IPS DF 19.7 (cell line): ENCODE data around the gene CENPP.

Experiments
- DNase-seq: peaks from one replicate; pipeline ENCODE4 v3.0.0-alpha.2; 2013; ENCODE audit warnings: low read depth, low spot score

Gene CENPP

DNA sequence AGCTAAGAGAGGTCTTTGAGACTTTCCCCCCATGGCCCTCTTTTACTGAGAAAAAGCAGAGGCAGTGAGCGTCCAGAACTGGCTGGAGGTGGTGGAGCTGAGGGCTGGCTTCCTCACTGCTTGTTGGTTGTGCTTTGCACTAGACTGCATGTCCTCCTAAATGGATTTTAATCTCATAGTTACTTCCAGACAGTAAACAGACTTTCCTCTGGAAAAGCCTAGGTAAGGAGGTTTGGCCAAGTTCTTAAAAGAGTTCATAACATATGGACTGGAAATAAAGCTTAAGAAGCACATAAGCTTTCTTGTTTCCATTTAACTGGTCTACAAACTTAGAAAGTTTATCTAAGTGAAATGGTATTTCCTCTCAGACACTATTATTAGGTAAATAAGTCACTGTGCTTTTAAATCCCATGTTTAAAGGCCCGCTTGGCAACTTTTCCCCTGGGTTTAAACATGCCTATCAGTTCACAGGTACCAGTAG is 154.6 kb downstream of the CENPP start:
- no peak for DNase-seq

DNA sequence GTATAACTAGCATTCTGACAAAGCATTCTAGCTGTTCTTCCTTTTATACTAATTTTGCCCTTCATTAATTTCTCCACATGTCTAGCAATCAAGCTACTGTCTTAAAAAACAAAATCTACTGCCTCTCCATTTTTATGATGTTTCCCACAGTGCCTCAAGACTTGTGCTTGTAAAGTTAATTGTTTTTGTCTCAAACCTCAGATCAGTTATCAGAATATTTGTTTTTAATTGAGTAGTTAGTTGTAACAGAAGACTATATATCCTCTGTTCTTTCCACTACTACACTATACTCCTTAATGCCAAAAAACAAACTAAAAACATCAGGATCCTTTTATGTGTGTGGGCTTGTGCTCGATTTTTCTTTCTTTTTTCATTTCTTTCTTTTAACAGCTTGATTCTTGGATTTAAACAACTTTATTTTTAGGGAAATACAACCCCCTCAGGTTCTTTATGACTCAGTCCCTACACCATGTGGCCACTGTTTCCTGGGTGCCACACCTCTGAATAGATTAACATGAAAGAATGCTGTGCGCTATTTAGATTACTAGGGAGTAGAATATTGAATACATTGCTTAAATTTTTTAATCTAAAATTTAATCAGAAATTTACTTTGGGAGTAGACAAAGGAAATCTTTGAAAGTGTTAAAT is 155.4 kb downstream of the CENPP start:
- no peak for DNase-seq

DNA sequence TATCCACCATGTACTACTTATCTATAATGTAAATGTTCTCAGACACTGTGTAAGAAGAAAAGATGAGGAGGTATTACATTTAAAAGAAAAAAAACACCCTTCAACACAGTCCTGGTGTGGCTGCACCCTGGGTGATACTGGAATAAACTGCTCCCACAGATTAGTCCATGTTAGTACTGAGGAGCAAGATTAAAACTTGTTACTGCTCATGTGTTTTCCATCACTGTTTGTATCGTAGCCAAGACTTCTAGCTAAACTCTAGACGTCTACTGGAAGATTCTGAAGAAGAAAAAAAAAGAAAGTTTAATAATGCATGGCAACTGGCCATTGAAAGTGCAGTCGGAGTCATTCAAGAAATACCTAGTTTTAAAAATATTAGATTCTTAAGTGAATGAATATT is 156.6 kb downstream of the CENPP start, which contains the start of gene ASPN:
ASPN (minus strand) TSS at position 178 of the 400 bp plus-strand sequence.
- DNase-seq, result no peak

DNA sequence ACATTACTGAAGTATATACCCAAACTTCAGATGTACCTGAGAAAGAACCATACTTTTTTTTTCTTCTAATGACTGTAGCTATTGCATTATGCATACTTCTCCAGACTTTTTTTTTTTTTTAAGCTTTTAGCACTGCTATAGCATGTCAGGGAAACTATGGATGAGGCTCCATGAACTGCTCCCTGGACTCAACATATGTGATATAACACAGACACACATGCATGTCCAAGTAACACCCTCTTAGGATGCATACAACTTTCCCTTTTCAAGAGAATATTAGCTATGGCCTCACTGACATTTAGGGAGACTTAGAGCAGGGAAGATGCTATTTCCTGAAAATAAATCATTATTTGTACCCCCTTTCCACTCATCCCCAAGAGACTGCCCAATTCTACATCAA is 157.1 kb downstream of the CENPP start:
- DNase-seq, result no peak

DNA sequence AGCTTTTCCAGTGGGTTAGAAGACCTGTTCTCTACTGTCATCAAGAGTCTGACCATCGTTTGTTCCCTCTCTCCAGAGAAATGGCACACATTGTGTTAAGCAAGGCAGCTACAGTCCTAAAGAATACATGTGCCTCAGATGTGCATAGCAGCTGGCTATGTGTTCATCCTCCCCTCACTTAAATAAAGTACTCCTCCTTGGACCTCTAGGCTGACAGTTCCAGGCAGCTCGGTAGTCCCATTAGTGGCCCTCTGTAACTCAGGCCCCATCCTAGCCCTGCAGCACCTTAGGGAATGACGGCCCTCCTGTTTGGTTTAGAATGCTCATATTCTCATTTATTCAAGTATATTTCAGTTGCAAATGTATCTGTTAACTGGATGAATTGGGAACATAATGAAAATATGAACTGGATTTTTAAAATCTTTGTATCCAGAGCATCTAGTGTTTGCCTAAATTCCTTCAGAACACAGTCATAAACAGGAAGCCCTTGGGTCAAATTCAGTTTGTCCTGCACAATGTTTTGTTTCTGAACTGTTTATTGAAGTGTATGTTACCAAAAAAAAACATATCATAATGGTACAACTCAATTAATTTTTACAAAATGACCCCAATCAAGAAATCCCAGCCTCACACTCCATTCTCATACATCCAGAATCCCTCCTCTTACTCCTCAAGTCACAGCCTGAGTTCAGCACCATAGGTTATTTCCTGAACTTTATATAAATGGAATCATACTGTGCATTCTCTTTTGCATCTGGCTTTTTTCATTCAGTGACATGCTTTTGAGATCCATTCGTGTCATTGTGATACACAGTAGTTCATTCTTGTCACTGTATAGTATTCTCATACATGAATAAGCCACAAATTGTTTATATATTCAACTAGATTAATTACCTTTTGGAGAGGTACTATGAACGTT is 158.1 kb downstream of the CENPP start:
- no peak for DNase-seq

DNA sequence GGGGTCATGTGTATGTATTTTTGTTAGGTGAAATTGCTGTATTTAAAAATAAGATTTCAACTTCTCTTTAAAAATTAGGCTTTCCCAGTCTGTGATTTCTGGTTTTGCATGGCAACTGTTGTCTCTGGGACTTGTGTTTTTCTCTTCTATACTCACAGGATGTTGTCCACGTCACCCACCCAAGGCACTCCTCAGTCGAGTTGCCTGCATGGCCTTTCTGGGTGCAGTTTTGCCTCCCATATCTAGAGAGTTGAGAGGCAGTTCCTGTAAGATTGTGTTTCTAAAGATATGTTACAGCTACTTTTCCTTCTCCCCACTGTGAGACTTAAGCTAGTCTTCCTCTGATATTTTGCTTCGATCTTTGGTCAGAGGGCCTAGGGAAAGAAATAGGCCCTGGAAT is 158.8 kb downstream of the CENPP start:
- DNase-seq, result no peak

DNA sequence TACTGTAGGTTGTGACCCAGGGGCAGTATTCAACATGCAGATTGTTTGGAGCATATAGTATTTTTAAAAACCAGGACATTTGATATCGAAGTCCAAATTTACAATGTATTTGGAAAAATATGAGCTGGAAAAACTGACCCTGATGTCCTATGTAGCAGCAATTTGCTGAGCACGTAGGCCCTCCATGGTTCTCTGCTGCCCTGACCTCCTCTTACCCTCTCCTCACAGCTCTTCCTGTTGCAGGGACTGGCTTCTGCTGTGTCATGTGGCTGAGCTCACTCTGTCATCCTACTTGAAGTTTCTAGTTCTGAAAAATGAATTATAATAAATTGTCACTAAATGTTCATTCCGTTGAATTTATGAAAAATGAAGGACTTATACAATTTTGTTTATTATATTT is 160.6 kb downstream of the CENPP start:
- no peak for DNase-seq

DNA sequence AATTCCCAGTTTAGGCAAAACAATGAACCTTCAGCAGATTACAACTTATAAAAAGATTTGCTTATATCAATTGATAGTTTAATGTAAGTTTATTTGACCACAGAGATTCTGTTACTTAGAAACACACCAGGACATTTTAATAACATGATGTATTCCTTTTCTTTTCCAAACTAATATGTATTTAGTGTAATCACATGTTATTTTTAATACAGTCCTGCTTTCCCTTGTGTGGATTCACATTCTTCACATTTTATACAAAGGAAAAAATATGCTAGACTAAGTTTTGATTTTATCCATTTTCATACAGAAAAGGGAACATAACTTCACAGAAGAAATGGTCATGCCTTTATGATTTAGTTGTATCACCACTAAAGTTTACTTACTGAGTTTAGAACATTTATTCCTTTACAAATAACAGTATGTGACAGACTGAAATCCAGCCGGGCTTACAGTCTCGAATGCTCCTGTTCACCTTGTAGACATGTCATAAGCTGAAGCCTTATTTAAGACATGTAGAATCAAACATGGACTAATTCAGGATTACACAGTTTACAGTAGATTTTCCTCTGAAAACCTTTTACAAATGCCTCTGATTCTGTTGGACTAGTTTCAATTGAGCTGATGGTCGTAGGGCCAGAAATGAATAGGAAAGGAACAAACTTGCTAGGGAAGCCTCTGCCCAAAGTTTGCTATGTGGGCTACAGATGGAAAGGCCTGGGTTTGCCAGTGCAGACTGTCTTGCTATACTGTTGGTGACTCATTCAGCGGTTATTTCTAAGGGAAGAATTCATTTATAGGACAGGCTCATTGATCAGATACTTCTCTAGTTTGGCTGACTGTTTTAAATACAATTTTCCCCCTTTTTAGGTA is 163.2 kb downstream of the CENPP start:
- no peak for DNase-seq

DNA sequence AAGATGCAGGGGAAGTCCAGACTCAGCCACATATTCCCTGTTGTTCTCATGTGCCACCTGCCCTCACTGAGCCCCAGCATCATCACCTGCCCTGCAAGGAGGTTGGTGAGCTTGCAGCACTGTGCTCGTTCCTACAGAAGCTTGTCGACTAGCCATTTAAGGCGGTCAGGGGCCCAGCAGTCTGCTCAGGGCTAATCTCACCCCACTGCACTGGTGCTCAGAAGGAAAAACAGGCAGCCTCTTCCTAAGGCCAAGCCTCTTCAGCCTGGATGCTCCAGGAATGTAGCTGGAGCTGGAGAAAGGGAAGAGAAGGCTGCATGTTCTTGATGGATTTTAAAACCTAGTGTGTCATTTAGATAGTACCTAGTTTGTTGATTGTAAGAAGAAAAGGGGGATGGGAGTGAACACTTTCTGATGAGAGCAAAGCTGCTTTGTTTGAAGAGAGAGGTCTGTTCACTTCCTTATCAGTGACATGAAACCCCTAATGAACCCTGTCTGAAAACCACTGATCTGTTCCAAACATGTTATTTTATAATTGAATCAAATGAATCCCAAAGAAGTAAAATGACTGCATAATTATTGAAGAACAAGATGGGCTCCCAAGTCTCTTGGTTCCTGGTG is 167.1 kb downstream of the CENPP start:
- DNase-seq, result no peak

DNA sequence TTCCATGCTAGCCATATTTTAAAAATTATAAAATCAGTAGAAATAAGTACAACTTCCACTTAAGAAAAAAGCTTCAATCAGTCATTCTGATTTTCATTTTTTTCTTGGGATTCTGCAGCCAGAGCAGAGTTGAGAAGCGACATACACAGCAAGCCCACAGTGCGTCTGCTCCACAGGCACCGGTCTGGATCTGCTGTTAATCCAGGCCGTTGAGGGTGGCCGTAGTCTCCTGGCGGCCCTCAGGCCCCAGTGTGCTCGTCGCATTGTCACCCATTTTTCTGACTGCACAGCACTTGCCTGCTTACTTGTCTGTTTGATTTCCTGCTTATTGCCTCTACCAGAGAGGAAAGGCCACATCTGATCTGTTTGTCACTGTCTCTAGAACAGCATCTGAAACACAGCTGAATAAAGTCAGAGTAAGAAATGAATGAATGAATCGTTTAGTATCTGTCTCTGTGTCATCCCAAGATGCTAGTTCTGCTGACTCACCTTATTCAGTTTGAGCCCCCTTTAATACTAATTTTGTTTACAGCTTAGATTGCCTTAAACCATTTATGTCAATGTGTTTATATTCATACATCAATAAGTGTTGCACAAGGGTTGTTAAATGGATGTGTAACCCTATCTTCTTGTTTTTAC is 168.1 kb downstream of the CENPP start:
- DNase-seq, result no peak

DNA sequence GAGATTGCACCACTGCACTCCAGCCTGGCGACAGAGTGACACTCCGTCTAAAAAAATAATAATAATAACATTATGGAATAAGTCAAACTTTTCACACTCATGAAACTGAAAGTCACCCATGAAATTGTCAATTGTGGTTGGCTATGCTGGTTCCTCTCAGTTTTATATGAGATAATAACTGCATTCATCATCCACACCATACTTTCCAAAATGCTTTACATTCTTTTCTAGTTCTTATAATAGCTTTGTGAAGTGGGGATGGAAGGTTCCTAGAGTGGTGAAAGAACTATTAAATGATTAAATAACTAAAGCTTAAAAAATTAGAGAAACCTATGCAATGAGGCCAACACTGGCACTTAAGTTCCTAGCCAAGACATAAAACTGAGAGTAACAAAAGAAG is 169.1 kb downstream of the CENPP start:
- no peak for DNase-seq

DNA sequence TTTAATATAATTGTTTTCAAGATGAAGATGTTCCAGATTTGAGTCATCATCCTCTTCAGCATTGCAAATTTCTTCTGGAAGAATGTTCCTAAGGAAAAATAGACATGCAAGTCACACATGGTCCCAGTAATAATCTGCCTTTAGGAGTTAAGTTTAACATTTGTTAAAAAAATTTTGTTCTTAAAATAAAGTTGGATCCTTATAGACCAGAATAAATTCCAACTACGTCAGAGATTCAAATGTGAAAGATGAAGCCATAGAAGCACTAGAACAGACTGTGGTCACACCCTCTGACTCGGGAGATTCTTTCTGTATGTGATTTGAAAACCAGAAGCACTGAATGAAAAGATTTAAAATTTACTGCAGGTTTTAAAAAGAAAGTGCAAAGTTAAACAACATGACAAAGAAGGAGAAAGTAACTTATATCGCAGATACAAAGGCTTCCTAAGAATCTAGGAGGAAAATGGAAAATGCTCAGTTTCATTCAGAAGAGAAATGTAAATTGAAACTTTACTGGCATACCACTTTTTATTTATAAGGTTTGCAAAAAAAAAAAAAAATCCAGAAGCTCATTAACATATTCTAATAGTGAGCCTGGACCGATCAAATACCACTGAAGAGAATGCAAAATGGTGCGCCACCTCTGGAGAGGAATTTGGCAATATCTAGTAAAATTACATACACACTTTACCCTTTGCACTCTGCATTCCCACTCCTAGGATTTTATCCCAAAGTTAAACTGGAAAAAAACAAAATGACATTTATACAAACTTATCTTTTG is 170.8 kb downstream of the CENPP start:
- DNase-seq, result no peak

DNA sequence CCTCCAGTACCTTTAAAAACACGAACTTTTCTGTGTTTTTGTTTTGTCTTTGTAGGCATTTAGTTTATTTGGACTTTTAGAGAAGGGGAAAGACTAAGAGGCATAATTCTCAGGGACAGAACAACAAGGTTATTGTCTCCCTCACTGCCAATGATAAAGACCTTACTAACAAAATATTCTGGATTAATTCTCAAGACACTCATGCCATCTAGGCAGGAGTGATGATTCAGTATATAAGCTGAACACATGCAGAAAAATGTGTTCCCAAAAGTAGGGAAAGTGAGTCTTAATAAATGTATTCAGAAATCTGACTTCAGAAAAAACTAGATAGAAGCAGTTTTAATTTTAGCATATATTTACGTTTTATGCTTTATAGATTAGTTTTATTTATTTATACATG is 173.9 kb downstream of the CENPP start:
- DNase-seq, result no peak

DNA sequence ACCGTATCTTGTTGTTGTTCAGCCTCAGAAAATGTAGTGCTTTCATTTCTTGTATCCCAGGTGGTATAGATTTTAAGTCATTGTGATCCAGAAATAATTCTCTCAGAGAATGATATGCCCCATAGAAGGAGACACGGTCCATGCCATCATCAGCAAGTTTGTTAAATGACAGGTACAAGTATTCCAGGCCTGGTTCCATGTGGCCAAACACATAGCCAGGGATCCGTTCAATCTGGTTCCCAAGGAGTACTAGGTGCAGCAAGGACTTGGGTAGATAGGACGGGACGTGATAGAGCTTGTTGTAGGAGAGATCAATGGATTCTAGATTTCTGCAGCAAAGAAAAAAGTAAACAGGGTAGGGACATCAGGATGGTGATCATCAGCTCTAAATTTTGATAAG is 175.0 kb downstream of the CENPP start:
- DNase-seq, result no peak

DNA sequence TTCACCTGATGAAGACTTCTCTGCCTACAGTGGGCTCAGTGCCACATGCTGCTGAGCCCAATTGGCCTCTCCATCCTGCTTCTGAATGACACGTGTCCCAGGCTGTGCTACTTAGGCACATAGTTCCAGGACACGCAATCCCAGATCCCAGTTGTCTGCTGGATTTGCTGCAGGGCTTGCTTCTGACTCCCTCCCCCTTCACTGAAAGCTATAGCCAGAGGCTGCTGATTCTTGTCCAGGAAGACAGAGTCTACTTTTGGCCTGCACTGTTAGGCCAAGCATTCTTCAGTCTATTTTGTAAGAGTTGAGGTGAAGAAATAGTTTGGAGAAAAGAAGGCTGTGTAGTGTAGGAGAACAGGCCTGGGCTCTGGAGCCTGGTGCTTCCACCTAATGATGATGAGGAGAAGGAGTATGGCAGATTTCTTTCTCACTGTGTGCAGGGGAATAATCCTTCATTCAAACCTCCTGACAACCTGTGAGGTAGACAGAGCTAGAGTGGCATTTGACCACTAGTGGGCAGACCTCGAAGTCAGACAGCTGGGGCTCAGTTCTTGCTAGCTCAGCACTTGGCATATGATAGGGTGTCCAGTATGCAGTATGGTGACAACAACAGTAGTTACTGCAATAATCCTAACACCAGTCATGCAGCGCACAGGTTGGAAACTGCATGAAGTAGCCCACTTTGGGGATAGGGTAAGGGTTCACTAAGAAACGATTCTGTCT is 176.1 kb downstream of the CENPP start:
- DNase-seq, result no peak

DNA sequence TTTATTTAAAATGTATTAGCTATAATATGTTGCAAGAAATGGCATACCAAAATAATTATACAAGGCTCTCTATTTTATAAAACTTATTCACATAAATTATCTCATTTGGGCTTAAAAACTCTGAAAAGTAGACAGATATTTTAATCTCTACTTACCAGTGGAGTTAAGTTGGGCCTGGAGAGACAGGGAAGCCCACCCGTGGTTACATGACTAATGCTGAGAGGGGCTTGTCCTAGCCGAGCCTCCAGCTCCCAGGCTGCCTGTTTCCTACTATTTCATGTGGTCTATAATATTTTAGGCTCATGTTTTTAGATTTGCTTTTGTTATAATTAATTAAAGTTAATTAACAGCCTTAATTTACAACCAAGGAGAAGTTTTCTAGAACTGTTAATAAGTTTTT is 177.4 kb downstream of the CENPP start:
- DNase-seq, result no peak

DNA sequence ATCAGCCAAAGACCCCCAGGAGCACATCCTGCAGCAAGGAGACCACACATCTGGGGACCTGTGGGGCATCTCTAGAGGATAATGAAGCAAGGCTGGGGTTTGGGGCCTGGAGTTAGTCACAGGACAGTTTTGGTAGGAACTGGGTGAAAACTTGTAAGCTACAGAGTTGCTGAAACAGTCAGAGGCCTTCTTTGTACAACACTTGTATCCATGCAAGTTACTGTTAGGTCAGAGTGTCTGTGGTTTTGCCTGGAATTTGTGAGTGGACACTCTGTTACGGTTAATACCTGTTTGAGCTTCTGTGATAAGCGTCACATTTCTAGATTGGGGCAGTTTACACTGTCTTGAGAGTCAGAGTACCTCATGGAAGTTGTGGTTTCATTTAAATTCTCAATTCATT is 179.1 kb downstream of the CENPP start:
- no peak for DNase-seq

DNA sequence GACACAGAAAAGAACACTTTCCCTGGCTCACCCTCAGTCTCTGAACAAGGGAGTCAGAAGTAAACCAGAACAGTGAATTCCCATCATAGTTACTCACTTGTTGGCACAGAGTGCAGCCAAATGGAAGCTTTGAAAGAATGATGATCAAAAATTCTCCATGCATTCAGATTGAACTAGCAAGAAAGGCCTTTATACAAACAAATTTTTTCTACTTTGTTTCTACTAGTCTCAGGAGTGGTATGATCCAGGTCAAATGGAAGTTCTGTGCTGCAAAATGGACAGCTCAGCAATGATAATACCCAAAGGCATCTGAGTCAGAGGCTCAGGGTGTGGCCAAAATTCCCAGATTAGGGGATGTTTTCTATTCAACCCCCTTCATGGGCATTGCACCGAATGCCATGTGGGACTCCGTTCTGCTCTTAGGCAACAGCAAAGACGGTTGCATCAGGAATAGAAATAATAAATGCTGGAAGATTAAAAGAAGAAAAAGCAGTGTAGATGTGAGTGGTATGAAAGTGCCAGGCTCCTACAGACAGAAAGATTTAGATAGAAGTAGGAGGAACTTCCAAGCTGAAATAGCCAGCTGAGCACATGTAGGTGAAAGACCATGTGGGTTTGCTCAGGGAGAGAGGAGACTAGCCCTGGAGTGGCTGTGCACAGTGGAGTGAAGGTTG is 180.6 kb downstream of the CENPP start:
- DNase-seq, result no peak

DNA sequence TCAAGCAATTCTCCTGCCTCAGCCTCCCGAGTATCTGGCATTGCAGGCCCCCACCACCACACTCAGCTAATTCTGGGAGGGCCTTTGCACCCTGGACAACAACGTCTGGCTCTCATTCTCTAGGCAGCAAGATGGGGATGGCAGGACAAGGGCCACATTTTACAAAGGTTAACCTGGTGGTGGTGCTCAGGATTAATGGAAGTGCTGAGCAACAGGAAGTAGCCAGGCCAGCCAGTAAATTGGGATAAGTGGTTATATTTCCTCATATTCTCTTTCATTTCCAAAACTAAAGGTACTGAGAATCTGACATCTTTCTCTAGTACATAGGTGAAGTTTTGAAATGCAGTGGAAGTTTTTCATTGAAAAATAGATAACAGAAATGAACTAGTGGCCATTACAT is 181.3 kb downstream of the CENPP start:
- DNase-seq, result no peak
